Right lung (tissue), 5 donors: ENCODE measurements around the gene DRAM2. TPM values are rescaled to one million over a fixed set of nuclear protein-coding genes. Genes with fewer than 3 reads are reported as not detected.
"Not testable (repeated sequence)": the region's sequence is repeated elsewhere in the genome, so short reads cannot be mapped to it uniquely, and the experiment has no call there.

Source experiments
- DNase-seq, 2 donors: peaks; one replicate each; pipeline ENCODE4 v3.0.0-alpha.2; 2013
- polyA plus RNA-seq, 5 donors: library from polyadenylated mRNA; unstranded; fragments of 120-200 nt; gene quantifications; one replicate each; pipeline versions ENCODE4 v1.2.1 to v1.2.3, GENCODE V29; 2013; ENCODE audit warnings: inconsistent platforms in 1 of 5, low replicate concordance in 1 of 5; ENCODE audit not compliant: insufficient read length in 5 of 5, insufficient read depth in 1 of 5

The DRAM2 gene
- polyA plus RNA-seq, 5 donors, result 55.9 to 85.7 (median 82.1) TPM

DNA sequence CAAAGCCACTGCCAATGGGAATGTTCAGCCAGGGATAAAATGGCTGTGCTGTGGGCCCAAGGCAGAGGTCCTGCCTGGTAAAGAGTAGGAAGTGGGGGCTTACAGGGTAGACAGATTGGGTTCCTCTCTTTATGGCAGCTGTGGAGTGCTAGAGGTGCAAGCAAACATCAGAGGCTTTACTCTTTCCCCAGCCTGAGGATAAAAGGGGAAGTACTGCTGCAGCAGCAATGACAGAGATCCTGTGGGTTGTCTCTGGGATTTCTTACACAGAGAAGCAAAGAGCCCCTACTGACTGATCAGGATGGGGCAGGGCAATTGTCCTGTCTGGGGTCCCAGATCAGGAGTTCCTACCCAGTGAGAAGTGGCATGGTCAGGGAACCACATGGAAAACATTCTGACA lies 54.2 kb downstream of the DRAM2 start:
- DNase-seq, result no peak

- DNase-seq, result no peak
Observed at GRCh38 chr1:111084999-111085398, 54.9 kb downstream of the DRAM2 start.

GRCh38 chr1:111082421-111083203 lies 57.3 kb downstream of the DRAM2 start:
- DNase-seq, result no peak

DNA sequence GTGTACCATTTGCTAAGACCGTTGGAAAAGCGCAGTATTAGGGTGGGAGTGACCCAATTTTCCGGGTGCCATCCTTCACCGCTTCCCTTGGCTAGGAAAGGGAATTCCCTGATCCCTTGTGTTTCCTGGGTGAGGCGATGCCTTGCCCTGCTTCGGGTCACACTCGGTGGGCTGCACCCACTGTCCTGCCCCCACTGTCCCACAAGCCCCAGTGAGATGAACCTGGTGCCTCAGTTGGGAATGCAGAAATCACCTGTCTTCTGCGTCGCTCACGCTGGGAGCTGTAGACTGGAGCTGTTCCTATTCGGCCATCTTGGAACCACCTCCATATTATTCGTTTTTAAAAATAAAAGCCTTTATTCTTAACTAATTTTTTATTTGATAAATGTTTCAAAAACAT lies 60.6 kb downstream of the DRAM2 start:
- DNase-seq, result not testable (repeated sequence)

GRCh38 chr1:111077312-111077711 lies 62.6 kb downstream of the DRAM2 start:
- DNase-seq, result not testable (repeated sequence)

Other genes starting within 250 kb of the DRAM2 start
- gene LRIF1, start 176.2 kb downstream of the DRAM2 start, polyA plus RNA-seq, result 10 to 100 TPM; 12.3 to 15.4 (median 13.4) TPM
- gene CEPT1, start 130 bp upstream of the DRAM2 start, polyA plus RNA-seq, result 10 to 100 TPM; 42.8 to 69.6 (median 59.9) TPM
- gene DENND2D, start 60.6 kb upstream of the DRAM2 start, polyA plus RNA-seq, result 10 to 100 TPM; 17.0 to 29.0 (median 25.5) TPM
- under 1 TPM; 0.21 to 0.97 (median 0.51) TPM for gene CHI3L2, start 87.6 kb upstream of the DRAM2 start, polyA plus RNA-seq
- 1 to 10 TPM in 4 of 5 donors, under 1 TPM in 1; 0.65 to 9.0 (median 3.9) TPM for gene CHIA, start 150.8 kb upstream of the DRAM2 start, polyA plus RNA-seq